NCI-H69 (cell line): ENCODE measurements around the gene DNAJC12.
"Not testable (repeated sequence)": the region's sequence is repeated elsewhere in the genome, so short reads cannot be mapped to it uniquely, and the experiment has no call there.

Source experiments
- DNase-seq: peaks from one replicate; lab custom pipeline; 2025; lab: John Stamatoyannopoulos, UW

DNAJC12 gene

GRCh38 chr10:67792653-67793052 is 45.3 kb downstream of the DNAJC12 start:
- no peak for DNase-seq

GRCh38 chr10:67790534-67791408 is 47.2 kb downstream of the DNAJC12 start:
- DNase-seq, result peak; percentile 50

GRCh38 chr10:67789769-67790168 is 48.2 kb downstream of the DNAJC12 start:
- no peak for DNase-seq

- DNase-seq, result peak; percentile 29
Measured at GRCh38 chr10:67788028-67788886, 49.7 kb downstream of the DNAJC12 start.

GRCh38 chr10:67785098-67785497 is 52.9 kb downstream of the DNAJC12 start:
- peak; percentile 61 for DNase-seq

GRCh38 chr10:67784474-67784873 is 53.5 kb downstream of the DNAJC12 start:
- DNase-seq, result no peak

GRCh38 chr10:67783606-67784294 is 54.2 kb downstream of the DNAJC12 start:
- DNase-seq, result no peak

GRCh38 chr10:67782530-67782929 is 55.5 kb downstream of the DNAJC12 start:
- DNase-seq, result no peak

- DNase-seq, result no peak
Measured at GRCh38 chr10:67780759-67781538, 57.0 kb downstream of the DNAJC12 start.

GRCh38 chr10:67780204-67780621 is 57.8 kb downstream of the DNAJC12 start:
- not testable (repeated sequence) for DNase-seq

GRCh38 chr10:67779465-67780203 is 58.4 kb downstream of the DNAJC12 start:
- DNase-seq, result peak; percentile 71

- DNase-seq, result no peak
Measured at GRCh38 chr10:67776371-67776770, 61.6 kb downstream of the DNAJC12 start.

- no peak for DNase-seq
Measured at GRCh38 chr10:67775279-67775678, 62.7 kb downstream of the DNAJC12 start.

- DNase-seq, result no peak
Measured at GRCh38 chr10:67772894-67773511, 65.0 kb downstream of the DNAJC12 start.

- DNase-seq, result no peak
Measured at GRCh38 chr10:67772151-67772550, 65.8 kb downstream of the DNAJC12 start.

- DNase-seq, result no peak
Measured at GRCh38 chr10:67771200-67771599, 66.8 kb downstream of the DNAJC12 start.

- DNase-seq, result no peak
Measured at GRCh38 chr10:67770537-67770936, 67.5 kb downstream of the DNAJC12 start.

GRCh38 chr10:67767244-67767643 is 70.7 kb downstream of the DNAJC12 start:
- no peak for DNase-seq

GRCh38 chr10:67764012-67764822 is 73.8 kb downstream of the DNAJC12 start:
- DNase-seq, result peak; percentile 93
